Liver (tissue), 9 donors: ENCODE measurements around the gene DUSP8. TPM values are rescaled to one million over a fixed set of nuclear protein-coding genes. Genes with fewer than 3 reads are reported as not detected.
A peak's percentile ranks its signal among the peaks of the same experiment; 100 is the strongest.

Source experiments
- DNase-seq: peaks from one replicate; pipeline ENCODE4 v3.0.0-alpha.2; 2017; ENCODE audit warnings: low spot score
- H3K27ac ChIP-seq, 2 donors: one replicate each; pipeline ENCODE4 v1.7.0; 2013; ENCODE audit warnings: inconsistent platforms in 2 of 2, low read length in 2 of 2, control low read depth in 1 of 2, low read depth in 1 of 2, mild to moderate bottlenecking in 1 of 2
- H3K27me3 ChIP-seq, 4 donors: one replicate each; pipeline versions ENCODE4 v1.6.1 to v1.7.0; 2013; ENCODE audit warnings: low read length in 3 of 4, inconsistent platforms in 1 of 4, mild to moderate bottlenecking in 1 of 4, moderate library complexity in 1 of 4; ENCODE audit not compliant: control insufficient read depth in 4 of 4, insufficient read depth in 4 of 4
- H3K36me3 ChIP-seq, 4 donors: one replicate each; pipeline versions ENCODE4 v1.6.1 to v1.7.0; 2013; ENCODE audit warnings: low read length in 3 of 4, mild to moderate bottlenecking in 3 of 4, low read depth in 1 of 4, moderate library complexity in 1 of 4; ENCODE audit not compliant: control insufficient read depth in 4 of 4, insufficient read depth in 3 of 4
- H3K4me1 ChIP-seq, 4 donors: one replicate each; pipeline versions ENCODE4 v1.6.1 to v1.7.0; 2013; ENCODE audit warnings: low read length in 3 of 4, mild to moderate bottlenecking in 3 of 4, moderate library complexity in 1 of 4; ENCODE audit not compliant: control insufficient read depth in 4 of 4, insufficient read depth in 4 of 4
- H3K4me3 ChIP-seq, 3 donors: one replicate each; pipeline versions ENCODE4 v1.6.1 to v1.7.0; 2013; ENCODE audit warnings: low read length in 3 of 3, control low read depth in 1 of 3, low read depth in 1 of 3, mild to moderate bottlenecking in 1 of 3
- H3K9ac ChIP-seq, 2 donors: one replicate each; pipeline ENCODE4 v1.7.0; 2013; ENCODE audit warnings: low read length in 2 of 2, mild to moderate bottlenecking in 2 of 2, moderate library complexity in 2 of 2, control low read depth in 1 of 2, low read depth in 1 of 2
- H3K9me3 ChIP-seq, 4 donors: one replicate each; pipeline versions ENCODE4 v1.6.1 to v1.7.0; 2013; ENCODE audit warnings: low read length in 3 of 4; ENCODE audit not compliant: control insufficient read depth in 4 of 4
- ATF3 ChIP-seq: IDR thresholded peaks from 2 replicates; pipeline ENCODE4 v1.6.1; 2016; ENCODE audit warnings: antibody characterized with exemption
- CTCF ChIP-seq: fragments of 150-350 bp; IDR thresholded peaks from 2 replicates; pipeline ENCODE4 v1.5.1; 2017; ENCODE audit warnings: improper control_type of control experiment, low read depth, low read length; ENCODE audit not compliant: missing input control
- EGR1 ChIP-seq, 2 donors: IDR thresholded peaks; 2 replicates each; pipeline ENCODE4 v1.6.1; 2016 to 2018; ENCODE audit warnings: antibody characterized with exemption in 2 of 2, low read depth in 2 of 2
- FOXA1 ChIP-seq: IDR thresholded peaks from 2 replicates; pipeline ENCODE4 v1.6.1; 2016; ENCODE audit warnings: antibody characterized with exemption
- JUND ChIP-seq, 2 donors: IDR thresholded peaks; 2 replicates each; pipeline ENCODE4 v1.6.1; 2016; ENCODE audit warnings: antibody characterized with exemption in 2 of 2
- RAD21 ChIP-seq, 2 donors: IDR thresholded peaks; 2 replicates each; pipeline ENCODE4 v1.6.1; 2016; ENCODE audit warnings: antibody characterized with exemption in 2 of 2, mild to moderate bottlenecking in 2 of 2
- RXRA ChIP-seq, 2 donors: IDR thresholded peaks; 2 replicates each; pipeline ENCODE4 v1.6.1; 2017 to 2018; ENCODE audit warnings: antibody characterized with exemption in 2 of 2, mild to moderate bottlenecking in 1 of 2
- YY1 ChIP-seq: IDR thresholded peaks from 2 replicates; pipeline ENCODE4 v1.6.1; 2016; ENCODE audit warnings: antibody characterized with exemption, mild to moderate bottlenecking
- WGBS: extraction: QIAGEN DNeasy Blood & Tissue Kit; methylation state at CpG from one replicate; pipeline ENCODE4 v1.1.7; 2013; 5-methylcytosine and 5-hydroxymethylcytosine counted together
- polyA plus RNA-seq, 2 donors: library from polyadenylated mRNA; stranded (reverse) in 1 of 2; unstranded in 1 of 2; fragments of 200-250 nt in 1 of 2; fragments of >200 nt in 1 of 2; fragmentation: Nextera tagmentation in 1 of 2; extraction: Ambion mirVana in 1 of 2; gene quantifications; one replicate each; pipeline versions ENCODE4 v1.2.1 to v1.2.3, GENCODE V29; 2013 to 2015
- total RNA-seq, 2 donors: library from RNA; depleted of rRNA; stranded (reverse); fragments of >200 nt; gene quantifications; one replicate each; pipeline ENCODE4 v1.2.3, GENCODE V29; 2014
- TF ChIP-seq, protein P1 (sequence below): IDR thresholded peaks from 2 replicates; pipeline ENCODE4 v1.6.1; 2016; ENCODE audit warnings: antibody characterized with exemption, mild to moderate bottlenecking
- TF ChIP-seq, protein P2 (sequence below): IDR thresholded peaks from 2 replicates; pipeline ENCODE4 v1.6.1; 2016; ENCODE audit warnings: antibody characterized with exemption
- donor health status: healthy.
- donor health status: healthy.
- donor health status: healthy.
- donor health status: healthy.
- donor health status: healthy.

The DUSP8 gene, protein sequence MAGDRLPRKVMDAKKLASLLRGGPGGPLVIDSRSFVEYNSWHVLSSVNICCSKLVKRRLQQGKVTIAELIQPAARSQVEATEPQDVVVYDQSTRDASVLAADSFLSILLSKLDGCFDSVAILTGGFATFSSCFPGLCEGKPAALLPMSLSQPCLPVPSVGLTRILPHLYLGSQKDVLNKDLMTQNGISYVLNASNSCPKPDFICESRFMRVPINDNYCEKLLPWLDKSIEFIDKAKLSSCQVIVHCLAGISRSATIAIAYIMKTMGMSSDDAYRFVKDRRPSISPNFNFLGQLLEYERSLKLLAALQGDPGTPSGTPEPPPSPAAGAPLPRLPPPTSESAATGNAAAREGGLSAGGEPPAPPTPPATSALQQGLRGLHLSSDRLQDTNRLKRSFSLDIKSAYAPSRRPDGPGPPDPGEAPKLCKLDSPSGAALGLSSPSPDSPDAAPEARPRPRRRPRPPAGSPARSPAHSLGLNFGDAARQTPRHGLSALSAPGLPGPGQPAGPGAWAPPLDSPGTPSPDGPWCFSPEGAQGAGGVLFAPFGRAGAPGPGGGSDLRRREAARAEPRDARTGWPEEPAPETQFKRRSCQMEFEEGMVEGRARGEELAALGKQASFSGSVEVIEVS
- total RNA-seq (under 1 TPM; 0.09 to 0.33 TPM), polyA plus RNA-seq (under 1 TPM; 0.06 to 0.33 TPM)

DNA sequence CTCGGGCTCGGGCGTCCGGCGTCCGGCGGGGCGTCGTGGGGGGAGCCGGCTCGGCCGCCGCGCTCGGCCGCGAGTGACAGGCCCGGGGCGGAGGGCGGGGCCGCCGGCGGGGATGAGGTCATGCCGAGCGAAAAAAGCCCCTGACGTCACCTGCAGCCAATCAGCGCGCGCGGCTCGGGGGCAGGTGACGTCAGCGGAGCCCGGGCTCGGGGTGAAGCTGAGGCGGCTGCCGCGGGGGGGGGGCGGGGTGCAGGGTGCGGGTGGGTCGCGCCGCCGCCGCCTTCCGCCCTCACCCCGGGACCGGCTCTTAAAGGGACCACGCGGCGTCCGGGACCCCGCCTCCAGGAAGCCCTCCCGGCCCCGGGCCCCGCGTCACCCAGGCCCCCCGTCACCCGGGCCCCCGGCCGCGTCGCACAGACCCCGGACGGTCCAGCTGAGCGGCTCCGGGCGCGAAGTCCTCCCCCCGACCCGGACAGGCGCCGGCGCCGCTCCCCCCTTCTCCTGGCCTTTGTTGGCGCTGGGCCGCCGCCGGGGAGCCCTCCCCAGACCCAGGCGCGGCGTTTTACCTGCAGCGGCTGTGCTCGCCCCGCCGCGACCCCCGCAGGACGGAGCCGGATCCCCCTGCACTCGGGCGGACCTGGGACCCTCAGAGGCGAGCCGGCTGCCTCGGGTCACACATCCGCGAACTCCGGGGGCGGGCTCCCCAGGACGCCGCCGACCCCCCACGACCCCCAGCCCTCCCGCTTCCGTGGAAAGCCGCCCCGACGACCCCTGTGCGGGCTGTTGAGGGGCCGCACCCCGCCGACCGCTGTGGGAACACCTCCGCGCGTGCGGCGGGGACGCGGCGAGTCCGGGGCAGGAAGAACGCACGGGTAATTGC, at the start of gene DUSP8:
Gene DUSP8 (minus strand): TSS at position 75 of the 880 bp plus-strand sequence. CDS start 6,445 bp downstream, outside the sequence.
- no peaks in the 10 kb centered on the region for H3K36me3 ChIP-seq
- no peak within 1 kb of the TSS for H3K27ac ChIP-seq
- peak within 1 kb of the TSS in 2 of 3 donors; percentile 27 to 63 for H3K4me3 ChIP-seq
- H3K9me3 ChIP-seq = no peaks in the 10 kb centered on the region
- no peak within 1 kb of the TSS for H3K9ac ChIP-seq
- peaks cover 6 to 16% (median 12%) of the 10 kb centered on the region in 4 donors for H3K4me1 ChIP-seq
- 2% methylated on average over 124 of the region's 124 CpGs for WGBS
- peak; percentile 75 for DNase-seq
- H3K27me3 ChIP-seq = peaks cover 0 to 5% (median 0%) of the 10 kb centered on the region in 4 donors
- no peak for TF ChIP-seq JUND (IDR thresholded peaks at IDR 0.05)
- TF ChIP-seq, protein P1, sequence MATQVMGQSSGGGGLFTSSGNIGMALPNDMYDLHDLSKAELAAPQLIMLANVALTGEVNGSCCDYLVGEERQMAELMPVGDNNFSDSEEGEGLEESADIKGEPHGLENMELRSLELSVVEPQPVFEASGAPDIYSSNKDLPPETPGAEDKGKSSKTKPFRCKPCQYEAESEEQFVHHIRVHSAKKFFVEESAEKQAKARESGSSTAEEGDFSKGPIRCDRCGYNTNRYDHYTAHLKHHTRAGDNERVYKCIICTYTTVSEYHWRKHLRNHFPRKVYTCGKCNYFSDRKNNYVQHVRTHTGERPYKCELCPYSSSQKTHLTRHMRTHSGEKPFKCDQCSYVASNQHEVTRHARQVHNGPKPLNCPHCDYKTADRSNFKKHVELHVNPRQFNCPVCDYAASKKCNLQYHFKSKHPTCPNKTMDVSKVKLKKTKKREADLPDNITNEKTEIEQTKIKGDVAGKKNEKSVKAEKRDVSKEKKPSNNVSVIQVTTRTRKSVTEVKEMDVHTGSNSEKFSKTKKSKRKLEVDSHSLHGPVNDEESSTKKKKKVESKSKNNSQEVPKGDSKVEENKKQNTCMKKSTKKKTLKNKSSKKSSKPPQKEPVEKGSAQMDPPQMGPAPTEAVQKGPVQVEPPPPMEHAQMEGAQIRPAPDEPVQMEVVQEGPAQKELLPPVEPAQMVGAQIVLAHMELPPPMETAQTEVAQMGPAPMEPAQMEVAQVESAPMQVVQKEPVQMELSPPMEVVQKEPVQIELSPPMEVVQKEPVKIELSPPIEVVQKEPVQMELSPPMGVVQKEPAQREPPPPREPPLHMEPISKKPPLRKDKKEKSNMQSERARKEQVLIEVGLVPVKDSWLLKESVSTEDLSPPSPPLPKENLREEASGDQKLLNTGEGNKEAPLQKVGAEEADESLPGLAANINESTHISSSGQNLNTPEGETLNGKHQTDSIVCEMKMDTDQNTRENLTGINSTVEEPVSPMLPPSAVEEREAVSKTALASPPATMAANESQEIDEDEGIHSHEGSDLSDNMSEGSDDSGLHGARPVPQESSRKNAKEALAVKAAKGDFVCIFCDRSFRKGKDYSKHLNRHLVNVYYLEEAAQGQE = no peak
- TF ChIP-seq ATF3 = no peak
- TF ChIP-seq EGR1 (IDR thresholded peaks at IDR 0.05; ENCODE audit: low read depth in 2 of 2) = no peak
- no peak for TF ChIP-seq RAD21 (IDR thresholded peaks at IDR 0.05)
- TF ChIP-seq FOXA1 = no peak
- no peak for TF ChIP-seq YY1
- TF ChIP-seq, protein P2, sequence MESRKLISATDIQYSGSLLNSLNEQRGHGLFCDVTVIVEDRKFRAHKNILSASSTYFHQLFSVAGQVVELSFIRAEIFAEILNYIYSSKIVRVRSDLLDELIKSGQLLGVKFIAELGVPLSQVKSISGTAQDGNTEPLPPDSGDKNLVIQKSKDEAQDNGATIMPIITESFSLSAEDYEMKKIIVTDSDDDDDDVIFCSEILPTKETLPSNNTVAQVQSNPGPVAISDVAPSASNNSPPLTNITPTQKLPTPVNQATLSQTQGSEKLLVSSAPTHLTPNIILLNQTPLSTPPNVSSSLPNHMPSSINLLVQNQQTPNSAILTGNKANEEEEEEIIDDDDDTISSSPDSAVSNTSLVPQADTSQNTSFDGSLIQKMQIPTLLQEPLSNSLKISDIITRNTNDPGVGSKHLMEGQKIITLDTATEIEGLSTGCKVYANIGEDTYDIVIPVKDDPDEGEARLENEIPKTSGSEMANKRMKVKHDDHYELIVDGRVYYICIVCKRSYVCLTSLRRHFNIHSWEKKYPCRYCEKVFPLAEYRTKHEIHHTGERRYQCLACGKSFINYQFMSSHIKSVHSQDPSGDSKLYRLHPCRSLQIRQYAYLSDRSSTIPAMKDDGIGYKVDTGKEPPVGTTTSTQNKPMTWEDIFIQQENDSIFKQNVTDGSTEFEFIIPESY = no peak
- TF ChIP-seq CTCF = no peak
- no peak for TF ChIP-seq RXRA (IDR thresholded peaks at IDR 0.05)
